RPMI7951 (cell line): ENCODE measurements around the gene ABAT. TPM values are rescaled to one million over a fixed set of nuclear protein-coding genes. Genes with fewer than 3 reads are reported as not detected.
"Not testable (repeated sequence)": the region's sequence is repeated elsewhere in the genome, so short reads cannot be mapped to it uniquely, and the experiment has no call there.

Experiments used
- DNase-seq: peaks from one replicate; pipeline ENCODE4 v3.0.0-alpha.2; 2012; ENCODE audit warnings: low read depth
- total RNA-seq: library from RNA; depleted of rRNA; stranded (reverse); fragments of >200 nt; shearing (Covaris generic); gene quantifications from 2 replicates; pipeline ENCODE4 v1.2.3, GENCODE V29; 2014

ABAT gene
- total RNA-seq, 1 experiment from 2014 or later: 3.5 TPM

DNA sequence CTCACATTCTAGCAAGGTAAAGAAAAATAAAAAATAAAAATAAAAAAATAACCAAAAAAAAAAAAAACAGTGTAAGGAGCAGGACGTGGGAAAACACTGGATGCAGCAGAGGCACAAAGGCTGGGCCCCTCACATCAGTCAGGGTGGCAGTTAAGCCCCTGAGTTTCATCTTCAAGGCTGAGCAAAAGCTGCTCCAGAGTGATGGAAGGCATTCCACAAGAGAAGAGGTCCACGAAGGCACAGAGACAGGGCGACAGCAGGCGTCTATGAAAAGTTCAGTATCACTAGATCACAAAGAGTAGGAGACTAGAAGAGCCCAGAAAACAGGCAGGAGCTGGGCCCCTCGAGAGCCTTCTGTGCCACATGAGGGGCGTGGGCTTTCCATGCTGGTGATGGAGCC is 111.0 kb downstream of the ABAT start:
- no peak for DNase-seq

DNA sequence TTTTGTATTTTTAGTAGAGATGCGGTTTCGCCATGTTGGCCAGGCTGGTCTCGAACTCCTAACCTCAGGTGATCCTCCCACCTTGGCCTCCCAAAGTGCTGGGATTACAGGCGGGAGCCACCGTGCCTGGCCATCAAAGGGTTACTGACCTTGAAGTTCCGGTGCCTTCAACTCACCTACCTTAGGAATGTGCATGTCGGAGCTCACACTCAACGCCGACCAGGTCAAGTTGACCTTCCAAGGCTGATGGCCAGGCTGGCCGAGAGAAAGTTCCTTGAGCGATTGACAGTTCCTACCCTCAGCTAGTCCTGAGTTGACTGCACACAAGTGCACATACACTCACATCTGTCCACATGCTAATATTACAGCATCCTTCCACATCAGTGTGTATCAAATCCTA is 111.9 kb downstream of the ABAT start:
- DNase-seq: not testable (repeated sequence)

DNA sequence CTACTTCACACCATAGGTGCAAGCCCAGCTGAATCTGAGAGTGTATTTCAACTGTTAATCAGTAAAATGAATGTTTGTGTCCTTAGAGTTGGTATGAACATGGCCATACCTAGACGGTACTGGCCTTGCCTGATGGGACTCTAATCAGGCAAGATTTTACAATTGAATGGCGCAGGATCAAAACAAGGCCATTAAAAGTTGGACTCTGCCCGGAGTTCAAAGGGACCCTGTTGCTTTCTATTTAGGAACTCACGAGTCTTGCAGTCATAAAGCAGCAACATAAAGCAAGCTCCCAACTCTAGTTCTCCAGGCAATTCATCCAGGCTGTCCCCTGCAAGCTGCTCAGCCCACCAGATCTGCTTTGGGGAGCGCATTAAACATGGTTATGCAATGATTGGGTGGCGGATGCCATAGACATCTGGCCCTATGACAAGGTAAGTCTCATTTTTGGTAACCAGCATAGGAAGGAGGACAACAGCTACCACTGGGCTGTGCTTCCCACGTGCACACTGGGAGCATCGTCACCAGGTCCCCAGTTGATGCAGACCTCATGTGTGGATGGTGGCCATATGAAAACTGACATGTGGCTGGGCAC is 114.3 kb downstream of the ABAT start:
- no peak for DNase-seq

DNA sequence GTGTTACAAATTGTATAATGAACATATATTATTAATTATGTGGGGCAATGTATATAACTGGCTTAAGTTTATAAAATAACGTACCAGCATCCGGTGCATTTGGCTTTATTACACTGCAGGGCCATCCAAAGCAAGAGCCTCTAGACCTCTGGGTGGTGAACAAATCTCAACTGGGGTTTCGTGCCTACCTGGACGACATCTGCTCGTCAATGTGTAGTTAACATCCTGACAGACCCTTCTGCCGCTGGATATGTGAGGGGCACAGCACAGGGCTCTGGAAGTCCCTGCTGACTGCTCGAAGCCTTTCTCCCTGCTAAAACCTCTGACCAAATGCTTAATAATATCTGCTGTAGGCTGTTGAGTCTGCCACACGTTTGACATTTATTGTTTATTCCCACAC is 120.7 kb downstream of the ABAT start:
- DNase-seq: no peak

DNA sequence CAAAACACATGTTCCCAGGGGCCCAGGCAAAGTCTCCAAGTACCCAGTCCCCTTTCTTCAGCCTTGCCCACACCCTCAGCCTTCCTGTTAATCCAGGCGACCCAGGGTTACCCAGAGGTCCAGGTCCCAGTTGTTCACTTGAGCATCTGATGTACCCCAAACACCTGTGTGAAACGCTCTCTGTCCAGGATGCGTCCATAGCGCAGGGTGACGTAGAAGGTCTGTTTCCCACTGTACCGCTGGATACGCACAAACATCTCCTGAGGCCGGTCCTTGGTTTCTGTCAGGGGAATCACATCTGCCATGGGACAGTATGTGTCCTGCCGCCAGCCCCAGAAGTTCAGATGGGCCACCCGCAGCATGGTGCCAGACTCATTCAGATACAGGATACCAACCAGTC is 121.4 kb downstream of the ABAT start:
- DNase-seq: no peak

DNA sequence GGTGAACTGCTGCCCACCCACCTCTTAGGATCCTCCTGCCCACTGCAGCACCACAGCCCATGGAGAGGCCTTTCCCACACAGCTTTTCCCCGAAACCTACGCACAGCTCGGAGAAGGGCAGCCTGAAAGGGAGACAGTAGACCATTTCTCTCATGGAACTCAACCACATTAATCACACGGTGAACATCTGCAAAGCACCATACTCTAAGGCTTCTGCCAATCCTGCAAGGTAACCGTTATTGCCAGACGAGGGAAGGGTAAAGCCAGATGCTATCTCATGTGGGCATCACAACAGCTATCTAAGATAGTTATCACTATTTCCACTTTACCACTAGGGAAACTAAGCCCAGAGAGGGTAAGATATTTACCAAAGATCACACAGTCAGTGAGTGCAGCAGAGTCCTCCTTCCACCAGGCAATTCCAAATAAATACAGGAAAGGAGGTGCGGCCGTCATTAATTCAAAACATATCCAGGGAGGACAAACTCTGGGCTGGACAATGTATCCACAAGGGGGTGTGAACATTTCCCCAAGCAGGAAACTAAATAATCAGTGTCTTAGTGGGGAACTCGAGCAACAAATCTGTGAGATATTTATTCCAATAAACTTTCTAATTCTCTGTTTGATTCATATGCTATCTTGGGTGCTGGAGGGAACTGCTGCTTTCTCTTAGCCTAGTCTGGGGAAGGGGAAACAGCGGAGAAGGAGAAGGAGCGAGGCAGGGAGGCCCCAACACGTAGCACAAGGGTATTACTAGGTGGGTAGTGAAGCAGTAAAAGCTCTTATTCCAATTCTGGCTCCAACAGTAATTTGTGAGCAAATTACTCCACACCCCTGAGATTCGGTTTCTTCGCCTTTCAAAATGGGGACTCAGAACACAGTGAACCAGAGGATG is 122.3 kb downstream of the ABAT start:
- no peak for DNase-seq

DNA sequence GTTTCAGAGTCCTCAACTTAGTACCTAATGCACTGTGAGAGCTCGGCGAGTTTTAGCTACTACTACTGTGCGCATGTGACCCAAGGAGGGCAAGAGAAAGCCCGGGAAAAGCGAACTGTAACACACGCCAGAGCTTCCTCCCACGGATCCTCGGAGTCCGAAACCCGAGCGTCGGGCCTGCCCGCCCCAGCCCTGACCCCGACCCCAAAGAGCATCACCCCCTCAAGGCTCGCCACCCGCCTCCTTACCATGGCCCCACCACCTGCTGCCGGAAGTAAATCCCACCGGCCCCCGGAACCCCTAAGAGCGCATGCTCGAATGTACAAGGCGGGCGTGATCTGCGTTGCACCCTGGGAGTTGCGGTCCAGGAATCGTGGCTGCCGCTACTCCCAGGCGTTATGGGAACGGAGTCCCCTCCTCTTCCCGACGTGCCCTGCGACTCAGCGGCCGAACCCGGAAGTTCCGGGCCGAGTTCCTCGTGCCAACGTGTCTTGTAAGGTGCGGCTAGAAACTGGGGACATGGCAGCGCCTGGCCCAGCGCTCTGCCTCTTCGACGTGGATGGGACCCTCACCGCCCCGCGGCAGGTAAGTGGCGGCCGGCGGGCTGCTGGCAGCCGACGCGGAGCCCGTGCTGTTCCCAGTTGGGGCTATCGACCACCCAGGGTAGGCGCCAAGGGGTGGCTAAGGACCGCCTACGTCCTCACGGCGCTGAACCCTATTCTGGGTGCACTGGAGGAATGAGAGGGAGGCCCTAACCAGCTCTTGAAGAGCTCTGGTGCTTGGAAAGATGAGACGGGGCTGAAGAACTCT is 123.2 kb downstream of the ABAT start, which contains the start of the genes PMM2 and TMEM186:
PMM2 (plus strand) TSS at position 476 of the 810 bp plus-strand sequence; CDS start at position 520, 44 bp downstream.
TMEM186 (minus strand) TSS at position 276 of the 810 bp plus-strand sequence; CDS start at position 251, 25 bp downstream.
- peak; percentile 94 for DNase-seq

DNA sequence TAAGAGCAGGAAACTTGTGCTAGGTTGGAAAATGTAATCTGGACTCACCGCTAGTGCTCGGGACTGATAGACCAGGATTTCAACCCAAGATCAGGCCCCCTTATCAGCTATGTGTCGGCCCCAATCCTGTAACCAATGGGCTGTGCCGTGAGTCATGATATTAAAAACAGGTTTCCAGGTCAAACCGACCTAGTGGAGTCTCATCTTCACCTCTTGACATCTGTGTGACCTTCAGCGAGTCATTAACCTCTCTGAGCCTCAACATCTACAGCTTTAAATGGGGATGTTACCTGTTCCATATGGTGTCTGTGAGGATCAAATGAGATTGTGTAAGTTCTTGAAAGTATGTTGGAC is 123.7 kb downstream of the ABAT start:
- peak; percentile 18 for DNase-seq

DNA sequence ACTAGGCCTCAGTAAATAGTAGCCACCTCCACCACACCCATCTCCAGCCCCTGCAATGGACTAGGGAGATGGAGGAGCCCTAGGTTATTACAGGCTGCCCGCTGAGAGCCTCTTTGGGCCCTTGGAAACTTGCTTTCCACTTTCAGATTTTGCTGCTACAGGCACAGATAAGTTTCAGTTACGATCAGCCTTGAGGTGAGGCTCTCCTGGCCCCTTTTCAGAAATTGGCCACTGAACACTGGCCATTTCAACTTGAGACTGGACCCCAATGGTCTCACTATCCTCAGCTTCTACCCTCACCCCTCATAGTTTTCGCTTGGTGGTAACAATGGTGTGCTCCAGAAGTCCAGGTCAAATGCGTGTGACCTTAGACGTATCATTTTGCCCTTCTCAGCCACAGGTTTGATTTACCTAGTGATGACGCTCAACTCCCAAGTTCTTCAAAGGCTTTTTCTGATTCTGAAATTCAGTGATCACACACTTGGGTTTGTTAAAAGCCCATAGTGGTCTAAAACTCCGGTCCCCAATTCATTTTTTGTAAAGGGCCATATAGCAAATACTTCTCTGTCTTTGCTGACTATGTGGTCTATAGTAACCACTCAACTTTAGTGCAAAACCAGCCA is 124.2 kb downstream of the ABAT start:
- no peak for DNase-seq

DNA sequence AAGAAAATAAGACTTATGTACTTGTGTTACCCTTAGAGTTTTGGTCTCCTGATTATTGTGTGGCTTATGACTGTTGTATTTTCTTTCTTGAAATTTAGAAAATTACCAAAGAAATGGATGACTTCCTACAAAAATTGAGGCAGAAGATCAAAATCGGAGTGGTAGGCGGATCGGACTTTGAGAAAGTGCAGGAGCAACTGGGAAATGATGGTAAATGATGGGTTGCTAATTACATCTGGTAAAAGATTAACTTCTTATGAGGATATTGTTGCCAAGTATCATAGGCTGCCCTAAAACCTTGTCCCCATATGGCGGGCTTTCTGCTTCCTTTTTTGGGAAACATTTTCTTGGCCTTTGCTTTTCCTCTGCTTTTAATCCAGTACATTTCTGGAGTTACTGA is 127.3 kb downstream of the ABAT start:
- DNase-seq: no peak

DNA sequence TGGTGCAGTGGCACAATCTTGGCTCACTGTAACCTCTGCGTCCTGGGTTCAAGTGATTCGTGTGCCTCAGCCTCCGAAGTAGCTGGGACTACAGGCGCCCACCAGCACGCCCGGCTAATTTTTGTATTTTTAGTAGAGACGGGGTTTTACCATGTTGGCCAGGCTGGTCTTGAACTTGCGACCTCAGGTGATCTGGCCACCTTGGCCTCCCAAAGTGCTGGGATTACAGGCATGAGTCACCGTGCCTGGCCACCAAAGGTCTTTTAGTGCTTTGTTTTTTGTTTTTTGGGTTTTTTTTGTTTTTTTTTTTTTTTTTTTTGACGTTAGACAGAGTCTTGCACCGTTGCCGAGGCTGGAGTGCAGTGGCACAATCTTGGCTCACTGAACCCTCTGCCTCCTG is 129.3 kb downstream of the ABAT start:
- not testable (repeated sequence) for DNase-seq

DNA sequence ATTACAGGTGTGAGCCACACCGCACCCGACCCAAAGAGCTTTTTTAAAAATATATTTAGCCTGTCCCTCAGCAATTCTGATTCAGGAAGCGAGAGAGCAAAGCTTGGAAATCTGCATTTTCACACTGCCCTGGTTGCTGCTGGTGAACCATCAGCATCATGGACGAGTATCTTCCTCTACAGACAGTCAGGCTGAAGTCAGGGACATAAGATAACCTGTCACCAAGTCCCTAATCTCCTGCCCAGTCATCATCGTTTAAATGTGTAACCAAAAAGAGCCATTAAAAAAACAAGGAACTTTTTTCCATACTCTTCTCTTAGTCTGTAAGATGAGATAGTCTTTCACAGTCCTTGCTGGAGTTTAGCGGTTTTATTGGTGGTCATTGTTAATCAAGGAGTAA is 129.9 kb downstream of the ABAT start:
- no peak for DNase-seq

DNA sequence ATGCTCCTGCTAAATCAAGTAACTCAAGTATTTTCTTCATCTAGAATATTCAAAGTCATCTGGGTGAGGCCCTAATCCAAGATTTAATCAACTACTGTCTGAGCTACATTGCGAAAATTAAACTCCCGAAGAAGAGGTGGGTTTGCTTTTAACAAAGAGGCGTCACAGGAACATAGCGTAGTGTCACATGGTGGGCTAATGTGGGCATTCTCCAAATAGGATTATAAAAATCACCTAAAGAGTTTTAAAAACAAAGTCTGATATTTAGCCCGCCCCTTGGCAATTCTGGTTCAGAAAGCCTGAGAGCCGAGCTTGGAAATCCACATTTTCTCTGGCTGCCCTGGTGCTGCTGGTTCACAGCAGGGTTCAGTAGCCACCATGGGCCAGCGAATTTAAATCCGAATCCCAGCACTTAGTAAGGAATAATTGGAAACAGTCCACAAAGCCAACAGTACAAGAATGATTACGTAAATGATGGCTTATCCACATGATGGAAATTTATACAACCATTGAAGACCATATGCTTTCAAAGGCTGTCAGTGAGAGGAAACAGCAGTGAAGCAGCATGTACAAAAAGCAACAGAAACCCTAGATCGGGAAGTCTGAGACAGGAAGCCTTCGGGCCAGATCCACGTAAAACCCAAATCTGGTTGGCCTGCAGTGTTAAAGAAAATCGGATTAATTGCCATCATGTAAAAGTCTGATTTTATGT is 132.0 kb downstream of the ABAT start:
- no peak for DNase-seq

DNA sequence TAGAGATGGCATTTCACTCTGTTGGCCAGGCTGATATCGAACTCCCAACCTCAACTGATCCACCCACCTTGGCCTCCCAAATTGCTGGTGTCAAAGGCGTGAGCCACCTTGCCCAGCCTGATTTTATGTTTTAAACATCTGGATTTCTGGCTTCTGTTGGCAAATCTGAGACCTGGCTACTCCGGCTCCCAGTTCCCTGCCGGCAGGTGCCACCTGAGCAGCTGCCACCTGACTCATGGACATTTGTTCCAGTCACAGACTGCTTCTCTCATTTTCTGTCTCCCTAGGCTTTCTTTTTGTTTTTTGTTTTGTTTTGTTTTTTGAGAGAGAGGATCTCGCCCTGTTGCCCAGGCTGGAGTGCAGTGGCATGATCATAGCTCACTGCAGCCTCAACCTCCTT is 132.8 kb downstream of the ABAT start:
- no peak for DNase-seq

DNA sequence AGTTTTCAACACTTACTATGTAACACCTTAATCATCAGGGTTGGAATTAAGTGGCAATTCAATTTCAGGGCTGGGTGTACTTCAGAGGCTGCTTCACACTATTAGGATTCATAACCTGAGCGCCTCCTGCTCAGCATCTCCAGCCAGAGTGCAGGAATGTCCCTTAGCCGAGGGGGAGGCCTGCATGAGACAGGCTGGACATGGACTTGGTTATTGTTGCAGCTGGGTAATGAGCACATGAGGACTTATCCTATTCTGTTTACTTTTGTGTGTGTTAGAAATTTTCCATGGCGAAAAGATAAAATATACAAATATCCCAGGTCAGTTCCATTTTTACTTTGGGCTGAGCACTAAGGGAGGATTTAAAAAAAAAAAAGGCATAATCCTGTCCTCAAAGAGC is 133.6 kb downstream of the ABAT start:
- no peak for DNase-seq

DNA sequence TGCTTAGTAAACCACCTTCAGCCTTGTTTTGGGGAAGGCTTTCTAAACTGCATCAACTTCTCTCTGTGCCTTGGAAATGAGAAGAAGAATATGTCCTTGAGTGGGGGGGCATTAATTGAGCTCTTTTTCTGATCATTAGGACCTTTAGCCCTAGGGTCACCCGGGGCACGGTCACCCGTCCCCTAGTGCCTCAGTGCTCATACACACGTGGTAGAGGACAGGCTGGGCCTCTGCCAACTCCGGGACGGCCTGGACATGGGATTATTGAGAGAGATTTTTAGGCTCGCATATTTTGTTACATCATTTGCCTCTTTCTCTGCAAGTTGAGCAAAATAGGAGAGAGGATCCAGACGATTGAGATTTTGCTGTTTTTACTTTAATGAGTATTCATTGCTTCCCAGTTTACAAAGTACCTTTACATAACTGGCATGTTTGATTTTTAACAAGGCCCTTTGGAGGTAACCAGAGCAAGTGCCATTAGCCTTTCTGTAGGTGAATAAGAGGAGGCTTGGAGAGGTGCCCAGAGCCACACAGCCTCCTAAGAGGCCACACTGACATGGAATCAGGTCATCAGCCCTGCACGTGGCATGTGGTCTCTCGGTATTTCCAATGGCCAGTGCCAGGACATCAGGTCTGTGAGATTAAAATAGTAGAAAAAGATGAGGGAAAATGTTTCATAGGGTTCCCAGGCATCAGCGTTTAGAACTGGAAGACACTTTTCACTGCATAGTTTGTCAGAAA is 134.4 kb downstream of the ABAT start:
- DNase-seq: no peak

DNA sequence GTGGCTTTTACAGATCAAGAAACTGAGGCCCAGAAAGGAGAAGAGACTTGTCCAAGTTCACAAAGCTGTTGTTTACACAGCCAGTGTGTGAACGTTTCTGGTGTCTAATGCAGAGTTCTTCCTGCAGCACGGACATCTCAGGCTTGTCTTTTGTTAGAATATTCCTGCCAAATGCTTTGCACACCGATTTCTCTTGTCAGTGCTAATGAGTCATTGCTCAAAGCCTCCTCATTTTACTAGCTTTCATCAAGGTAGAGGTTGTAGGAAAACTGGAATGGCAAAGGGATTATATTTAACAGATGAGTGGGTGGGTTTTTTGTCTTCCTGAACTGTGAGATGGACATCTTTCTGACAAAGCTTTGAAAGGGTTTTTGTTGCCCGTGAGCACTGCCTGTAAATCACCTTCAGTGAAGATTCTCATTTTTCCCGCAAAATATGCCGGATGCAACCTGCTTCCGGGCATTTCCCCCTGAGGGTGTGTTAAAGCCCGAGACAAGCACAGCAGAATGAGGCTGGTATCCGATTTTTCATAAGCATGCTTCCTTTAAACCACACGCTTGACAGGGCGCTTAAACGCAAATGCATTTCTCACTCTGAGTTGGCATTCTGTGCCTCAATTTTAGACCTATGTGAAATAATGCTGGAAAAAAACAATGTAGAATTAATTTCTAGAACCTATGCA is 137.9 kb downstream of the ABAT start:
- no peak for DNase-seq

DNA sequence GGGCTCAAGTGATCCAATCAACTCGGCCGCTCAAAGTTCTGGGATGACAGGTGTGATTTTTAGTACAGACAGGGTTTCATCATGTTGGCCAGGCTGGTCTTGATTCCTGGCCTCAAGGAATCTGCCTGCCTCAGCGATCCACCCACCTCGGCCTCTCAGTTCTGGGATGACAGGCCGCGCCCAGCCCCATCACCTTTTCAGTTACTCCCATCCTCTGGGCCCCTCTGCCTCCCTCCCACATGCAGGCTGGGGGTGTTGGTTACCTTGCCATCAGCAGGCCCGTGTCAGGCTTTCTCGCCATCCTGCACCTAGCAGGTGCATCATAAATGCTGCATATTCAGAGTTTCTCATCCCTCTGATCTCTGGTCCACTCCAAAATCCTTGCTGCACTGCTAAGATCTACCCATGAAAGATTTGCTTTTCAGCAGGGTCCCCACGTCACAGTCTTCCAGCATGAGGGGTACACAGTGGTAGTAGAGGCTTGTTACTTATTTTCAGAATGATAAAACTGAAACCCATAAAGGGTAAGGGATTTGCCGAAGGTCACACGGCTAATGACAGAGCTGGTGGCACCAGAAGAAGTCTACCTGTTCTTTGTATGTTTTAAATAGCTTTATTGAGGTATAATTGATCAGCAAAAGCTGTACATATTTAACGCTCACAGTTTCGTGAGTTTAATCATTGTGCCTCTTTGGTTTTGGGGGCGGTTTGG is 139.8 kb downstream of the ABAT start:
- DNase-seq: no peak

DNA sequence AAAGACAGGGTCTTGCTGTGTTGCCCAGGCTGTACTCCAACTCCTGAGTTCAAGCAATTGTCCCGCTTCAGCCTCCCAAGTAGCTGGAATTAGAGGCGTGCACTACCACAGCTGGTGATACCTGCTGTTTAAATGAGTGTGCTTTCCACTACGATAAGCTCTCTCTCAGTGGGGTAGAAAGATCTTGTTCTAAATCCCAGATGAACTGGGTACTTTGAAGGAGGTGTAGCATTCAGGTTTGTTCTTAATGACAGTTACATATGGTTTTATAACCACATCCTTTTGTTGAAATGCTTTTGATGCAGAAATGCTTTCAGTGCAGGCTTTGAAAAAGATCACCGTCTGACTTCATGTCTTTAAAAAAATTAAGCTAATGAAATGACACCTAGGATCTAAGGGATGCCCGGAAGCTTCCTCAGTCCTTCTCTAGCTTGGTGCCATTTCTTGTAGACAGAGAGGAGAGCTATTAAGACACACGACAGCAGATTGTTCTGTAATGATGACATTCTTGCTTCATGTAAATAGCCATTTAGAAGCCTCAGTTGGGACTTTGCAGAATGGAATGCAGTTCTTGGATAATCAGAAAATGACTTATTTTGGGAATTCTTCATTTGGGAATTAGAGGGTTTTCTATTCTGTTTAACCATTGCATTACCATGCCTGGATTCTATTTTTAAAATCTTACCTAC is 142.7 kb downstream of the ABAT start:
- no peak for DNase-seq
